Kidney epithelial cell (primary cell): ENCODE measurements around the gene ANKRD33. TPM values are rescaled to one million over a fixed set of nuclear protein-coding genes. Genes with fewer than 3 reads are reported as not detected.

Experiments
- DNase-seq: peaks from one replicate; pipeline ENCODE4 v3.0.0-alpha.2; 2010; ENCODE audit warnings: low read depth
- H3K27me3 ChIP-seq: 2 replicates; pipeline ENCODE4 v1.6.0; 2011; ENCODE audit warnings: low read length; ENCODE audit not compliant: control insufficient read depth, insufficient read depth
- H3K36me3 ChIP-seq: 2 replicates; pipeline ENCODE4 v1.5.1; 2011; ENCODE audit warnings: low read length; ENCODE audit not compliant: control insufficient read depth, insufficient read depth
- H3K4me3 ChIP-seq: 2 replicates; pipeline ENCODE4 v1.5.1; 2011; ENCODE audit warnings: low read depth, mild to moderate bottlenecking, control low read depth, low read length
- total RNA-seq: library from RNA; depleted of rRNA; stranded (reverse); fragments of >200 nt; gene quantifications from 2 replicates; pipeline ENCODE4 v1.2.3, GENCODE V29; 2015
- TF ChIP-seq, protein P1 (sequence below): IDR thresholded peaks from 2 replicates; pipeline ENCODE4 v1.5.1; 2011; ENCODE audit warnings: mild to moderate bottlenecking, moderate library complexity, low read length, control low read depth, inconsistent platforms; ENCODE audit not compliant: insufficient read depth, poor library complexity, severe bottlenecking

The ANKRD33 gene
- total RNA-seq, 1 donor from 2014 or later, result not detected

DNA sequence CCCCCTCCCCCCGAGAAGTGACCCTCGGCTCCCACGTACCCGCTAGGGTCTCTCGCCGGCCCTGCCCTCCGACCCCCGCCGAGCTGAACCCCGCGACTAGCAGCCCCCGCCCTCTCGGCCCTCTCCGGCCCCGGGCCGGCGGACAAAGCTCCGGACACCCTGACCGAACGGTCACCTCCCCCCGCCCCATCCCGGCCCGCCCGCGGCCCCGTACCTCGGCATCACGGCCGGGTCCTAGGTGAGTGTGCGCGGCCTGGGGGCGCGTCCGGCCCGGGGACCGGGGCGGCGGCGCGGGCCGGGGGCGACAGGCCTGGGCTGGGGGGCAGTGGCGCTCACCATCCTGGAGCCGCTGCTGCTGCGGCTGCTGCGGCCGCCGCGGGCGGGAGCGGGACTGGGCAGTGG, 39.6 kb upstream of the ANKRD33 start, which contains the start of gene FIGNL2:
FIGNL2 (minus strand) TSS at position 393 of the 402 bp plus-strand sequence. CDS start 26,305 bp downstream, outside the sequence.
- Histone ChIP-seq H3K27me3 (no peaks in the 10 kb centered on the region), H3K4me3 (peak within 1 kb of the TSS; percentile 67), H3K36me3 (no peaks in the 10 kb centered on the region)
- no peak for DNase-seq
- TF ChIP-seq, protein P1, sequence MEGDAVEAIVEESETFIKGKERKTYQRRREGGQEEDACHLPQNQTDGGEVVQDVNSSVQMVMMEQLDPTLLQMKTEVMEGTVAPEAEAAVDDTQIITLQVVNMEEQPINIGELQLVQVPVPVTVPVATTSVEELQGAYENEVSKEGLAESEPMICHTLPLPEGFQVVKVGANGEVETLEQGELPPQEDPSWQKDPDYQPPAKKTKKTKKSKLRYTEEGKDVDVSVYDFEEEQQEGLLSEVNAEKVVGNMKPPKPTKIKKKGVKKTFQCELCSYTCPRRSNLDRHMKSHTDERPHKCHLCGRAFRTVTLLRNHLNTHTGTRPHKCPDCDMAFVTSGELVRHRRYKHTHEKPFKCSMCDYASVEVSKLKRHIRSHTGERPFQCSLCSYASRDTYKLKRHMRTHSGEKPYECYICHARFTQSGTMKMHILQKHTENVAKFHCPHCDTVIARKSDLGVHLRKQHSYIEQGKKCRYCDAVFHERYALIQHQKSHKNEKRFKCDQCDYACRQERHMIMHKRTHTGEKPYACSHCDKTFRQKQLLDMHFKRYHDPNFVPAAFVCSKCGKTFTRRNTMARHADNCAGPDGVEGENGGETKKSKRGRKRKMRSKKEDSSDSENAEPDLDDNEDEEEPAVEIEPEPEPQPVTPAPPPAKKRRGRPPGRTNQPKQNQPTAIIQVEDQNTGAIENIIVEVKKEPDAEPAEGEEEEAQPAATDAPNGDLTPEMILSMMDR, result no peak

GRCh38 chr12:51848841-51849735, 38.8 kb upstream of the ANKRD33 start:
- no peak for DNase-seq
- TF ChIP-seq, protein P1, result peak; percentile 25

DNA sequence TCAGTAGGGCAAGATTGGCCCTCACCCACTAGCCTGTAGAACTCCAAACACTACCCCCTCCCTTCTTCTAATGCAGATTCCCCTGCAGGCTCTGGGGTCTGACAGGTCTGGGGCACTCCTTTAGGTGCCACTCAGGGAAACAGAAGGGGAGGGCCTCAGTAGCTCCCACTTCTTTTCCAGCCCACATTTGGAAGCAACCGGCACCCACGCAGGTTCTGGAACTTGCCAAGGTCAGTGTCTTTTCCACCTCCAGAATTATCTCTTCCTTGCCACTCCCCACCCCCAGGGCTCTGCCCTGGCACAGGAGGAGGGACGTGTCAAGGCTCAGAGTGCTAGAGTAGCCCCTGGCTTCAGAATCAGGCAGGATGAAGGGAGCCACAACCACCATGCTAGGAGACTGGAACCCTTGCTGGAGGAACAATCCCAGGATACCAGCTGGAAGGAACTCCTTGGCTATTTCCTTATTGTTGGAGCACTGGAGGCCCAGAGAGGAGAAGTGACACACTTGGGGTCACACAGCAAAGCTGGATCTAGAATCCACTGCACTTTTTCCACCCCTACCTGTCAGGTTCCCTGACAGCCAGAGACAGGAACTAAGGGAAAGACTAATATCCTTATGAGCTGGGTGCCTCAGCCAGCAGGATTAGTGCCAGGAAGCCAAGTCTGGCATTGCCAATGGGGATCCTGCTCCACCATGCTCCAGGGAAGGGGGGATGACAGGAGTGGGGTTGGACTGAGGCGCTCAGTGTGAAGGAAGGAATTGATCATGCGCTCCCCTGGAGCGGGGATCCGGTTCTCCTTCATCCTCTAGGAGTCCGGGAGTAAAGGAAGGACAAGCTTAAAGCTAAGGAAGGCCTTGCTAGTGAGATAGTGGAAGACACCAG, 37.6 kb upstream of the ANKRD33 start:
- no peak for DNase-seq
- Histone ChIP-seq H3K4me3 (no peak overlapping the region), H3K27me3 (no peaks in the 10 kb centered on the region), H3K36me3 (no peaks in the 10 kb centered on the region)
- TF ChIP-seq, protein P1, result no peak

More at GRCh38 chr12:51848841-51849735, 38.8 kb upstream of the ANKRD33 start:
- H3K27me3 ChIP-seq, result no peaks in the 10 kb centered on the region
- H3K4me3 ChIP-seq, result peak overlapping the region; percentile 67
- H3K36me3 ChIP-seq, result no peaks in the 10 kb centered on the region

- H3K36me3 ChIP-seq, result no peaks in the 10 kb centered on the region
- H3K27me3 ChIP-seq, result no peaks in the 10 kb centered on the region
- TF ChIP-seq, protein P1, result no peak
- no peak overlapping the region for H3K4me3 ChIP-seq
- no peak for DNase-seq
Measured at GRCh38 chr12:51850965-51851299, 37.0 kb upstream of the ANKRD33 start.

- H3K36me3 ChIP-seq, result no peaks in the 10 kb centered on the region
- TF ChIP-seq, protein P1, result no peak
- no peak overlapping the region for H3K4me3 ChIP-seq
- no peaks in the 10 kb centered on the region for H3K27me3 ChIP-seq
- no peak for DNase-seq
Measured at GRCh38 chr12:51851413-51852124, 36.3 kb upstream of the ANKRD33 start.
